Measurements from ENCODE around the gene ELK4. TPM values are rescaled to one million over a fixed set of nuclear protein-coding genes. Genes with fewer than 3 reads are reported as not detected.

Gene ELK4
- total RNA-seq, 6 experiments from 2014 or later: 15.1 to 39.2 (median 26.9) TPM

DNA sequence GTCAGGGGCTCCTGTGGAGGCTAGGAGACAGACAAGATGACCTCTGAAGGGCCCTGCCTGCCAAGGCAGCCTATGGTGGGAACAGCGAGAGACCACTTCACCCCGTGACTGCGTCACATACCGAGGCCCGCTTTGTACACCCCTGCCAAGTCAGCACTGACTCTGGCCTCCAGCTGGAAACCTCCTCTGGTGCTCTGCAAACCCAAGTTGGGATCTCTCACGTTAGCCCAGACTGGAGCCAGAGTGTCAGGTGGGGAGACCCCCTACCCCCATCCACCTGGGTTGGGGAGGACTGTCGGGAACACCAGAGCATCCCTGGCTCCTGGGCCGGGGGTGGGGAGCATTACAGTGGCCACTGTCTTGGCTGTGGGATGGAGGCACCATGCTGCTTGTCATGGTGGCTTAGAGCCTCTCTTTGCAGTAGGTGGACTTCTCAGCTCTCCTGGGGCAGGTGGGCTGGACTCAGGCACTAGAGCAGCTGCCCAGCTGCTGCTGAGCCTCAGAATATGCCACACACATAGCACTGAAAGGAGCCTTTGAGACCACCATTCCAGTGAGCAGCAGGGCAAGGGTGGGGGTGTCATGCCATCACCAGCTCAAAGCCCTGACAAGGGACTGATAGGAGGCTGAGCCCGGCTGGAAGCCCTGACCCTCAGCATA is 50.4 kb downstream of the ELK4 start:
- H3K4me3 ChIP-seq: no peak overlapping the region
- ATAC-seq (no peak), DNase-seq (peak in 1 of 3 donors; percentile 40)
- no peaks in the 10 kb centered on the region for H3K9me3 ChIP-seq
- H3K4me1 ChIP-seq: peaks cover 0 to 2% (median 0%) of the 10 kb centered on the region in 4 donors
- TF ChIP-seq CTCF (IDR thresholded peaks at IDR 0.05) (no peak), POLR2A (IDR thresholded peaks at IDR 0.05) (no peak)
- no peaks in the 10 kb centered on the region for H3K27me3 ChIP-seq
- H3K27ac ChIP-seq: no peak overlapping the region
- H3K36me3 ChIP-seq: no peaks in the 10 kb centered on the region
- 20% methylated on average over 1 of the region's 9 CpGs for WGBS (ENCODE audit: insufficient coverage, low coverage, low lambda C conversion rate, missing lambda C conversion rate)
- intact Hi-C loops (cut with DNase I): no loop called here

DNA sequence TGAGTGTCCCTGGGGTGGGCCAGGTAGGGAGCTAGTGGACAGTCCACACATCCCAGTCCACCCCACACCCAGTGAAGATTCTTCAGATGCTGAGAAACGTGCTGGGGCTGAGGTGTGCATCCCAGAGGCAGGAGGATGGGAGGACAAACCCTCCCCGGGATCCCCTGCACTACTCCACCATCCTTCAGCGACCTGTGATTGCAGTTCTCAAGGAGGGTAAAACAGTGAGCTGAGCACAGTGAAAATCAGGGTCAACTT is 51.0 kb downstream of the ELK4 start:
- Histone ChIP-seq H3K4me1 (peaks cover 0 to 2% (median 0%) of the 10 kb centered on the region in 4 donors), H3K27ac (no peak overlapping the region), H3K27me3 (no peaks in the 10 kb centered on the region), H3K36me3 (no peaks in the 10 kb centered on the region), H3K9me3 (no peaks in the 10 kb centered on the region), H3K4me3 (no peak overlapping the region)
- ATAC-seq (no peak), DNase-seq (no peak)
- intact Hi-C loops (cut with DNase I): no loop called here
- 60% methylated on average over 3 of the region's 3 CpGs for WGBS (ENCODE audit: insufficient coverage, low coverage, low lambda C conversion rate, missing lambda C conversion rate)
- no peak for TF ChIP-seq CTCF (IDR thresholded peaks at IDR 0.05)
- TF ChIP-seq POLR2A (IDR thresholded peaks at IDR 0.05): no peak

DNA sequence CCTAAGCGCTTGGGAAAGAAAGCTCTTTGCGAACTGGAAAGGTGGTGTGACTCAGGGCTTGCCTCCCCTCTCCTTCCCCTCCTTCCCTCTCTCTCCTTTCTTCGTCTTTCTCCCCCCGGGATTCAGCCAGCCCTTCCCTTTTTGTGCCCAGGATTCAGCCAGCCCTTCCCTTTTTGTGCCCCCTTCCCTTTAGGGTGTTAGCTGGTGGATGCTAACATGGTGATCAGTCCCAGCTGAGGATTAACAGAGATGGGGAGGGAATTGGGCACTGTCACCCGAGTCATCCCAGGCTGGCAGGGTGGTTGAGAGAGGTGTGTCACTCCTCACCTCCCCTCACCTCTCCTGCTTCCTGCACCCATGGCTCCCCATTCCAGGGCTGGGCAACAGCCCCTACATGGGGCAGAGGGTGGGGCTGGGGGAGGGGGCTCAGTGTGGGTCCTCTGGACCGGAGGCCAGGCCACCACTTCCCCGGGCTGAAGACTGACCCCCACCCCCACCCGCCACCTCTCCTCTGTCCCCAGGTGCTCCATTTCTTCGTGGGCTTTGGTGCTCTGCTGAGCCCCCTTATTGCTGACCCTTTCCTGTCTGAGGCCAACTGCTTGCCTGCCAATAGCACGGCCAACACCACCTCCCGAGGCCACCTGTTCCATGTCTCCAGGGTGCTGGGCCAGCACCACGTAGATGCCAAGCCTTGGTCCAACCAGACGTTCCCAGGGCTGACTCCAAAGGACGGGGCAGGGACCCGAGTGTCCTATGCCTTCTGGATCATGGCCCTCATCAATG is 51.5 kb downstream of the ELK4 start:
- peak in 1 of 3 donors; percentile 33 for DNase-seq
- Histone ChIP-seq H3K27me3 (no peaks in the 10 kb centered on the region), H3K9me3 (no peaks in the 10 kb centered on the region), H3K4me3 (no peak overlapping the region), H3K36me3 (no peaks in the 10 kb centered on the region), H3K4me1 (peaks cover 0 to 2% (median 0%) of the 10 kb centered on the region in 4 donors), H3K27ac (no peak overlapping the region)
- ATAC-seq: no peak
- TF ChIP-seq CTCF (IDR thresholded peaks at IDR 0.05): no peak
- no peak for TF ChIP-seq POLR2A (IDR thresholded peaks at IDR 0.05)
- 58% methylated on average over 3 of the region's 15 CpGs for WGBS (ENCODE audit: insufficient coverage, low coverage, low lambda C conversion rate, missing lambda C conversion rate)
- intact Hi-C loops (cut with DNase I): no loop called here

DNA sequence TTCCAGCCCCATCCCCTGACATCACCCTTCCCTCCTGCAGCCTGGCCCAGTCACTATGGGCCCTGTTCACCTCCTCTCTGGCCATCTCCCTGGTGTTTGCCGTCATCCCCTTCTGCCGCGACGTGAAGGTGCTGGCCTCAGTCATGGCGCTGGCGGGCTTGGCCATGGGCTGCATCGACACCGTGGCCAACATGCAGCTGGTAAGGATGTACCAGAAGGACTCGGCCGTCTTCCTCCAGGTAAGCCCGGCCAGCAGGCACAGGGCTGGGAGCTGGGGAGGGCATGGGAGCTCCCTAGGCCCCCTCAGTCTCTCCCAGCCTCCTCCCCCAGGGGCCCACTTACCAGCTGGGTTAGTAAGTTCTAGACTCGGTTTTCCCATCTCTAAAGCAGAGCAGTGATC is 52.1 kb downstream of the ELK4 start:
- ATAC-seq (no peak), DNase-seq (peak in 1 of 3 donors; percentile 38)
- Histone ChIP-seq H3K27ac (no peak overlapping the region), H3K4me3 (no peak overlapping the region), H3K9me3 (no peaks in the 10 kb centered on the region), H3K36me3 (no peaks in the 10 kb centered on the region), H3K4me1 (no peaks in the 10 kb centered on the region), H3K27me3 (no peaks in the 10 kb centered on the region)
- TF ChIP-seq CTCF (IDR thresholded peaks at IDR 0.05) (no peak), POLR2A (IDR thresholded peaks at IDR 0.05) (no peak)
- 40% methylated on average over 2 of the region's 12 CpGs for WGBS (ENCODE audit: insufficient coverage, low coverage, low lambda C conversion rate, missing lambda C conversion rate)
- intact Hi-C loops (cut with DNase I): no loop called here
